Kidney tubule cell (primary cell): Measurements from ENCODE around the gene SRPRB.

Experiments used
- DNase-seq: peaks from one replicate; pipeline ENCODE4 v3.0.0-alpha.2; 2018; ENCODE audit warnings: low spot score

The SRPRB gene

DNA sequence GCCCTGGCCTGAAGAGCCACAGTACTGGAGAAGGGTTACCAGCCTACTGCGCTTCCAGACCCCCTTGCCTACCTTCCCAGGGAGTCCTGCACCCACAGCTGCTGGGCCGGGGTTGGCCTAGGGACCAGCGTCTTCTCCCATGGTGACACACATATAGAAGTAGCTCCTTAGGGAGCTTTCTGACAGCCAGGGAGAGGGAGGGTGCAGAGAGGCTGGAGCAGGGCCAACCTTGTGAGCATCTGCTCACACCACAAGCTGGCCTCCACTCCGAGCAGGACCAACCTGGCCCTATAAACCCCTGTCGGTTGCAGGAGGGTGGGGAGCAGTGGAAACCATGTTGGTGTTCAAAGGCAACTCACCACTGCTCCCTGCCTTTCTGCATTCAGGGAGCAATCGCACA lies 35.2 kb downstream of the SRPRB start:
- DNase-seq = no peak

DNA sequence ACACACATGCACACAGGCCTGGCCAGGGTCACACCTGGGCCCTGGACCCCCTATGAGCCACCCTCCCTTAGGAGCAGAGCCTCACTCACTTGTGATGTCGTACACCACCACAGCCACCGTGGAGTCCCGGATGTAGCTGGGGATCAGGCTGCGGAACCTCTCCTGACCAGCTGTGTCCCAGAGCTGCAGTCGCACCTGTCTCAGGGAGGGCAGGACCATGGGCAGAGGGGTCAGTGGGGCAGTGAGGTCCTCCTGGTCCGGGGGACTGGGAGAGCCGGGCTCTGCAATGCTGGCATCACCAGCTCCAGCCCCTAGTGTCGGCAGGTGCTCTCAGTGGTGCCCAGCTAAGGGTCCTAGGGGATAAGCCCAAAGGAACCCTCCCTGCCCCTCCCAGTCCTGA lies 35.6 kb downstream of the SRPRB start:
- DNase-seq = no peak

DNA sequence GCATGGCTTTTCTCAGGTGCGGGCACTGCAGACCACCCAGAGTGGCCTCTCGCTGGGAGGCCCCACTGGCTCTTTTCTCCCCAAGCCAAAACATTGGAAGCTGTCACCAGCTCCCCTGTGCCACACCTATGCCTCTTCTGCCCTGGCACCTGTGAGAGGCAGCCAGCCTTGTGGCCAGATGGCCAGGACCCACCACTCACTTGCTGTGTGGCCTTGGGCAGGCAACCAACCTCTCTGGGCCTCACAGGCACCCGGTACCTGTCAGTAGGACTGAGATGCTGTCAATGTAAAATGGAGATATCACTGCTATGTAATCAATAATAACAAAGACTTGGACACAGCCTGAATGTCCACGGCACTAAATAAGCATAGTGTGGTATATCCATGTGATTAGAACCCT lies 36.5 kb downstream of the SRPRB start:
- no peak for DNase-seq

DNA sequence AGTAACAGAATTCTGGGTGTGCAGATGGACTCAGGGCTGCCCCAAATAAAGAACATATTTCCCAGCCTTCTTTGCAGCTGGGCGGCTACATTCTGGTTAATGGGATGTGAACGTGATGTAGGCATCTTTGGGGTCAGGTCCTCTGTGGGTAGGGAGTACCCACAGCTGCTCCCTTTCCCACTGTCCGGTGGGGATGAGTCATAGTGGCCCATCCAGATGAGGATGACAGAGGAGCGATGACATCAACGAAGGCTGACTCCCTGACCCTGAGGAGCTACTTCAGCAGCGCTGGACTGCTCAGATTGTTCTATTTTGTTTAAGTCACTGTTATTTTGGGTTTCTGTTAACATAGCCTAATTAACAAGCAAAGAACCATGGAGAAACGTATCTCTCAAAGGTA lies 38.0 kb downstream of the SRPRB start:
- DNase-seq = peak; percentile 51

DNA sequence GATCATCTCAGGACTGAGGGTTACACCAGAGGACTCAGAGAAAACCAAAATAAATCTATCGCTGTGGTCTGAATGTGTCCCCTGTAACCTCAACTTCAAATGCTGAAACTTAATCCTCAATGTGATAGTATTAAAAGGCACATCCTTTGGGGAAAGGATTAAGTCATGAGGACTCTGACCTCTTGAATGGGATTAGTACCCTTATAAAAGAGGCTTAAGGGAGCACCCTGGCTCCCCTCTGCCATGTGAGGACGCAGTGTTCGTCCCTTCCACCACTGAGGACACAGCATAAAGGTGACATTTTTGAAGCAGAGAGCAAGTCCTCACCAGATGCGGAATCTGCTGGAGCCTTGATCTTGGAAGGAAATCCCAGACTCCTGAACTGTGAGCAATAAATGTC lies 39.5 kb downstream of the SRPRB start:
- no peak for DNase-seq

DNA sequence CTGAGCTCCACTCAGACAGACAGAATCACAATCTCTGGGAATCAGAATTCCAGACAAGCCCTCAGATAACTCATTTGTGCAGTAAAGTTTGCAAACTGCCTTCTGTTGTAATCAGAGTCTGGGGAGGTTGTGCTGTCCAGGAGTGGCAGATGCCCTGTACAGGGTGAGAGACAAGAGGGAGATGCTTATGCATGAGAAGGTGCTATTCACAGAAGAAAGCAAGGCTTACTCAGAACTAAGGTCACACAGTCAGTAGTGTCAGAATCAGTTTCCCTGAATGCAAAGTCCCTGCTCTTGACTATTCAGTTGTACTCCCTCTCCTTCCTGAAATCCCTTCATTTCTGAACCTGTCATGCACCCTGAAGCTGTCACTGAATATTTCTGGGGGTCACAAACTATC lies 43.7 kb downstream of the SRPRB start:
- DNase-seq = no peak

DNA sequence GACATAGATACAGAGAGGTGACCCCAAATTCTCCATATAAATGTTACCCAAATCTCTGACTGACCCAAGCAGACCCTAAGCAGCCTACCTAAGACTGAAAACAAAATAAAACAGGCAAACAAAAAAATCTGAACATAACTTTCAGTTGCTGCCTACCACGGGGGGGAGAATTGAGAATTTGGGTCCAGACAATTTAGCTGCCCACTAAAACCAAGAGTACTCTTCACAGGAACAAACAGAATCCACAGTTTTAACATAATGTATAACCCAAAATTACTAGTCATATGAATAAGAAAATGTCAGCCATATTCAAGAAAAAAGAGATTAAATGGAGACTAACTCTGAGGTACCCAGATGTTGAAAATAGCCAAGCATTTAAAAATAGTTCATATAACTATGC lies 44.4 kb downstream of the SRPRB start:
- no peak for DNase-seq

DNA sequence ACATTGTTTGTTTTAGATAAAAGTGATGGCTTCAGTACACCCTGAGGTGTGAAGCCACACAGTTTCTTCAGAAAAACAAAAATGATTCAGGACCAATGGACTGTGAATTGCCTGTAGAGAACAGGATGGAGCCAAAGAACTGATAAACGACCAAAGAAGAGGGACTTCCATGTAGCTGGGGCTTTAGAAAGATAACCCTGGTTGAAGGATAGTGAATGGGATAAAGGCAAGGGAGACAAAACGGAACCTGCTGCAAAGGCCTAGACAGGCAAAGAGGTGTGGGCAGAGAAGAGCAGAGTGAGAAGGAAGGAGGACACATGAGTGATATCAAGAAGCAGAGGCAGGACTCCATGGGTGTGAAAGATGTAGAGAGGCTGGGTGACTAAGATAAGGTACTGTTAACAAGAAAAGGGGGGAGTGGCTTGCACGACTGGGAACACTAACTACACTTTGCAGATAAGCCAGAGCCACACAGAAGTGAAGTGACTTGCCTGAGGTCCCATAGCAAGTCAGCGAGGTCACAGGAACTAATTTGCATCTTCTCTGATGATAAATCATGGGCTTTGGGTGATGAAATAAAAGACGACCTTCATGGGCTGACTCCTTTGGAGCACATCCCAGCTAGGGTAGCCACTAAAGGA lies 45.8 kb downstream of the SRPRB start:
- no peak for DNase-seq

DNA sequence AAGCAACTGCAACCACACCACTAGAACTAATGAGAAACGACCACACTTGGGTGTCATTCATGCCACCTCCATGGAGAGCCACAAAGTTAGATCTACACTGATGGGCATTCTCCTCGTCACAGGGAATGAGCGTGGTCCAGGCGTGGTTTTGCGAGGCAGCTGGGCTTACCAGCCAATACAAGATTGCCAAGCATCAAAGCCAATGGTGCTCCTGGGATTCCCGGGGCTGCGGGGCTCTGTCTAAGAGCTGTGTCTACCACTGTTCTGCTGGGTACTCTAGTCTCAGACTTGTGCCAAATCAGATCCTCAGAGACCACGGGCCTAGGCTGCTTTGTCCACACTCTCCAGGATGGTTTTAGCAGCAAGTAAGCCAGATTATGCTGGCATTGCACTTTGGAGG lies 46.3 kb downstream of the SRPRB start:
- DNase-seq = no peak

DNA sequence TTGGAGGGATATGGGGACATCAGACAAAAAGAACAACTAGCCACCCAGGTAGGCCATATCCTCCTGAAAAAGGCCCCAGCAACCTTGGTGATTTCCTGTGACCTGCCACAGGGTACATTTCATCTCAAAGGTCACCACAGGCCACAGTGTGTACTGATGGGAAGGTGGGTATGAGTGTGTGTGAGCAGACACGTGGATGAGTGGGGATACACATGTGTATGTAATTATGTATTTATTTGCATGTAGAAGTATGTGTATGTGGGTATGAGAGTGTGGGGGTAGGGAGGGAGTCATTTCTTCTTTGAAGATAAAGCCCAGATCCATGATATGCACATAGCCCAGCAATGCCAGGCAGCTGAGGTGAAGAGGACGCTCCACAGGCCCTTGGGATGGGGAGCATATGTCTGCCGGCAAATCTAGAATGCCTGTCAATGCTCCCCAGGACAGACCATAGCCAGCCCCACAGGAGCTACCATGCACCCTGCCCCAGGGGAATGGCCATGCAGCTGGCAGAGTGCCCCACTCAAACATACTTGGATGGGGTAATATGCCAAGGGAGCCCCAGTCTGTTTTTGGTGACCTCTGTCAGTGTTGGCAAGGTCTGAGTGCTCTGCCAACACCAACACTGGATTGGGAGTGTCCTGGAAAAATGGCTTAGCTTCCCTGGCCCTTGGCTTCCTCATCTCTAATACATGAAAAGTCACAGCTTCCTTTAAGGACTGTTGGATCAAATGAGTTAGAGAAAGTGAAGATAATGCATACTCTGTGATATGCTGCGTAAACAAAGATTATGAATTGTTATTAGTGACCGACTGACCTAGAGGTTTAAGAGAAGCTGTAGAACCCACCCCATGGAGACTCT lies 47.7 kb downstream of the SRPRB start:
- DNase-seq = no peak

DNA sequence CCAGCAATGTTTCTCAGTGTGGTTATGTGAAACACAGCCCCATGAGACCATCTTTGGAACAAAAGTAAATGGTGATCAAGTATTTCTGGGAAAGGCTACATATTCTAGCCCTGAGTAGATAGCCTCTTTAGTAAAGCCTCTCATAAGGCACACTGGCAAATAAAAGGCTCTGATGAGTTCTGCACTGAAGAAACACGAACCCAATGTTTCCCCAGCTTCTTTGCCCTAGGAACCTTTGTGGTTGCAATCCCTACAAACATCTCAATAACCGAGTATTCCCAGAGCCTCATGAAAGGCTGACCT lies 48.3 kb downstream of the SRPRB start:
- no peak for DNase-seq

DNA sequence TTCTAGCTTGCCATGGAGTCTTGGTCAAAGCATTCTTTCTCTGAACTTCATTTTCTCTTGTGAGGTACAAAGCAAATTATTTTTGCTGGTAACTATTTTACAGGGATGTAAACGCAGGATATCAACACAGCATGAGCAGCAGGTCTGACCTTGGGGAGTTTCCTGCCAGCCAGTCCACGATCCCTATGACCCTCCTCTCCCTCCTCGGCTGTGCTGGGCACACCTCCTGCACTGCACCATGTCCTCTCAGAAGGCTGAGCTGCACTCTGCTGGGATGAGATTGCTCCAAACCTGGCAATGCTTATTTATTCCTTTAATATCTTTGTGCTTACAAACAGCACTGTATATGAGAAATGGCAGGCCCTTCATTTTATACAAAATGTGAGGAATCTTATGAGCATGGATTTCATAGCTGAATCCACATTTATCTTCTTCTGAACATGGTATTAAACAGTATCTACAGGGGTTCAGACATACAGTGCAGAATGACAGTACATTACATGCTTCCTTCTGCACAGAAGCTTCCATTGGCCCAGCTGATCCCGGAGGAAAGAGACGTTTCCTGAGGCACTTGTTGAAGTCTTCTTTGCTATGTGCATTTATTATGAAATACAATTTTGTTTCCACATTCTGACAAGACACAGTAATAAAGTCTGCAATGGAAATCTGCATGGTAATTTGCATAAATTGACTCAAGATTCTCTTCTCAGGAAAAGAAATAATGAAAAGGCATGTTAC lies 48.8 kb downstream of the SRPRB start:
- DNase-seq = no peak

DNA sequence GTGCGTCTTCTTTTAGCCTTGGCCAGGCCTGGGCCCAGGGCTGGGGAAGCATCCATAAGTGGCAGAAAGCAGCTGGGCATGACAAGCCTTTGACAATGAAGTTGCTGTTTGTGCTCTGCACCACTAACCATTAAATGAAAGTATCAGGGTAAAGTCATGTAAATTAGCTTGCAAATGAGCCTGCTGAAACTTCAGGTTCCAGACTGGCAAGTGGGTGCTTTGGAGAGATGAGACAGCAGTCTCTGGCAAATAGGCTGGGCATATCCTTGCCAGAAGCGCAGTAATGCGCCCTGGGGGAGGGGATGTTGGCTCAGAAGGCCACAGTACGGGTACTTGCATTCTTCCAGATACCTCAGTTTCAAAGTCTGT lies 49.4 kb downstream of the SRPRB start:
- no peak for DNase-seq

DNA sequence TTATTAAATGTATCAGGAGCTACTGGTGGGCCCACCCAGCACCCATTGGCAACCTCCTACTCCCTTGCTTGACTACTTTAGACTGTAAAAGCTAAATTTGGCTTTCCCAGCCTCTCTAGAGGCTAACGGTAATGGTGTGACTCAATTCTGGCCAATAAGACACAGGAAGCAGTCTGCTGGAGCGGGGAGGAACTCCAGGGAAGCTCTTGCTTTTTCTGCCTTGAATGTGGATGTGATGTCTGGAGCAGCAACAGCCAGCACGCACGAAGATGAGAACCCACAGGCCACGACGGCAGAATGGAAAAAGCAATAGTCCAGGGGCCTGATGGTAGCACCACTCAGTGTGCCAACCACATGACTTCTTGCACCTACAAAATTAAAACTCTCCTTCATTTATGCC lies 50.2 kb downstream of the SRPRB start:
- DNase-seq = no peak

DNA sequence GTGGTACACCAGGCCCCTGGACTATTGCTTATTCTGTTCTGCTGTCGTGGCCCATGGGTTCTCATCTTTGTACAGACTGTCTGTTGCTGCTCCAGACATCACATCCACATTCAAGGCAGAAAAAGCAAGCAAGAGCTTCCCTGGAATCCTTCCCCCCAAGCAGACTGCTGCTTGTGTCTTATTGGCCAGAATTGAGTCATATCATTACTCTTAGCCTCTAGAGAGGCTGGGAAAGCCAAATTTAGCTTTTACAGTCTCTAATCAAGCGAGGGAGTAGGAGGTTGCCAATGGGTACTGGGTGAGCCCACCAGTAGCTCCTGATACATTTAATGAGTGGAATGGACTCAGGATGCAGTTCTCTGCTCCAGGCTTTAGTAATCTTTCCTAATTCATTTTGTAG lies 50.7 kb downstream of the SRPRB start:
- DNase-seq = no peak

DNA sequence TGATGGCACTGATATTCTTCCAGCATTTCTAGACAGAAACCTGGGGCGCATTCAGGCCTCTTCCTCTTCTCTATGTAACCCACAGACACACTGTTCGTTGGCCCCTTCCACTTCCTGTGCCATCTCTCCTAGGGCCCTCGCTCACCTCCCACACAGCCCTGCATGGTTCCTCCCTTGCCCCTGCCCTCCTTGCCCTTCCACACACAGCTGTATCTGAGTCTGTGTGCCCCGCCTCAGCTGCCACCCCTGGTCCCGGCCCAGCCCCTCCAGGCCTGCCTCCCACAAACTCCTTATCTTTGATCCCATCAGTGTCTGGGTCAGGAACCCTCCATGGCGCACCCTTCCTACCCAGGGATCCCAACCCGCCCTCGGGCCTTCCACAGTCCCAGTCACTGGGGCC lies 52.2 kb downstream of the SRPRB start:
- DNase-seq = no peak

DNA sequence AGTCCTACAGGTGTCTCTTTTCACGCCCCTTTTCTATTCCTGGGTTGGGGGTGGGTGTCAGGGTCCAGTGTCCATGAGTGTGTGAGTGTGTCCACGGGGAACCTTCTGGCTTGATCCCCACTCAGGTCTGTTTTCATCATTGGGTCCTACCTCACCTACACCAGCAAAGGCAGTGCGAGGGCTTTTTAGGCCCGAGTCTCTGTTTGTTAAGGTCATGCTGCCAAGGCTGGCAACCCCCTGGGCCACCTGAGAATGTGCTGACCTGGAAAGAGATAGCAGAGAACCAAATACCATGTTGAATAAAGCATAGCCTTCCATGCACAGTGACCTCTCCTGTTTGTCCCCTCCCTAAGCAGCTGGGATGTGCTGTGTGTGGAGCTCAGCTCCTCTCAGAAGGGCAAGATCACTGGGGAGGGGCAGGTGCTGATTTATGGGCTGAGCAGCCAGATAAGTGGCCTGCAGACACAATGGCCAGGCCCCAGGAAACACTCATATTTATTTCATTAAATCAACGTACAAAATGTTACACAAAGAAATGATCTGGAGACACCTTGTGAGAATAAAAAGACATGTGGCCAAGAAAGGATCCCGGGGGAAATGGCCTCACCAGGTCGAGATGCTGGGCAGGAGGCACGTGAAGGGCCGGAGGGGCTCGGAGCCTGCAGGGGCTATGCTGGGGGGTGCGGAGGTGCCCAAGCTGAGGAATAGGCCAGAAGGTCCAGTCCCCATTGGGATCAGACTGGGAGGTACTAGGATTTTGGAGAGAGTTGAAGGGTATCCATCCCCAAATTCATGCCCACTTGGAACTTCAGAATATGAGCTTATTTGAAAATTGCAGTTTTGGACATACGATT lies 54.0 kb downstream of the SRPRB start:
- no peak for DNase-seq

DNA sequence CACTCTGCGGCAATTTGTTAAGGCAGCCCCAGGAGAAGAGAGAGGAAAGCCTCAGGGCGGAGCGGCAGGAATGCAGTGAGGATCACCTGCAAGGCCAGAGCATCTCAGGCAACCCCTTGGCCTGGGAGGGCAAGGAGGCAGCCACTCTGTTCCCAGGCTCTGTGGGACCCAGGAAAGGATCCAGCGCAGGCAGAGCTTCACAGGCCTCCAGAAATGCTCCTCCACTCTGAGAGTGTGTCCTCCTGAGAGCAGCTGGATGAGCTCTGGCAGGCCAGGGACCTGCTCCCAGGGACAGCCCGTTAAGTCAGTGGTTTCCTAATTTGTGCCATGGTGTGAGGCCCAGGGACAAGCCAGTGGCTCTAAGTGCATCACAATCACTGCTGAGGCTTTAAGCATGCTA lies 54.9 kb downstream of the SRPRB start:
- no peak for DNase-seq

DNA sequence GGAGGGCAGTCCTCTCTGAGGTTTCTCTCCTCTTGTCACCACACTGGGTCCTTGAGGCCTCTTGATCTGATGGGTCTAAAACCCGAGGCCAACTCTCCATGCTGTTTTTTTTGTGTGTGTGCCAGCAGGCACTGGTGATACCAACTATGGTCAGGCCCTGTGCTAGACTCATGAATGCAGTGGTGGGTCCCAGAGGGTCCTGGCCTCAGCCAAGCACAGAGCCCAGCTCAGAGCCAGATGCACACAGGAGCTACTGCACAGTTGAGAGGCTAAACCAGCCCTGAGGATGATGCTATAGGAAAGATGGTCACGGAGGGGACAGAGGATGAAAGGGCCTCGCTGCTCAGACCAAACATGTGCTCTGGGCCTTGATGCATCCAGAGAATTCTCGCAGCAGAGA lies 56.5 kb downstream of the SRPRB start:
- DNase-seq = no peak

DNA sequence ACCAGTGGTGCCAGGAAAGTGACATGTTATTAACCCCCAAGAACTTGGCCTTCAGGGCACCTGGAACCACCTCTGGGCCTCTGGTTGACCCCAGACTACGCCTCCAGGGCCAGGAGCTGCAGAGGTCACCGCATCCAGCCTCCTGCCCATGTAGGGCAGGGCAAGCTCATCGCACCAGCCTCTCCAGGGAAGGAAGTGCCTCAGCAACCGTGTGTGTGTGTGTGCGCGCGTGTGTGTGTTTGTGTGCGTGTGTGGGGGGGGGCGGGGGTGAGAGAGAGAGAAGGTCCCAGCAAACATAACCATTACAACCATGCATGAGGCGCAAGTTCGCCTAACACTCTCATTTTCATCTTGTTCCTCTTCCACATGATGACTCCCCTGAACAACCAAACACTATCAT lies 58.3 kb downstream of the SRPRB start:
- no peak for DNase-seq

DNA sequence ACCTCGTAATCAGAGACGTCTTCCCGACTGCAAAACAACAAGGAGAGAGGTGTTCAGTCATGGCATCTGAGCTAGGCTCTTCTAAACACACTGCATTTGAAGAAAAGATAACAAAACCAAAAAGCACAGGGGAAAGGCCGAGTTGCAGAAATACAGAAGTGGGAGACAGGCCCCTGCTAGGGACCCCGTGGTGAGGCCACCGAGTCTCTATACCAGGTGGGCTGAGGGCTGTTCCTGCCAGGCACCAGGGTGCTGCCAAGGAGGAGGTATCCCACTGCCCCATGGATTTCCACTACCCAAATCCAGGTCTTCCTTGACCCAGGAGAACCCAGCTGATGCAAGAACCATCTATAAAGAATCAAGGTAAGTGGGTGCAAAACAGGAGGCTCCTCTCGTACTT lies 59.0 kb downstream of the SRPRB start:
- DNase-seq = no peak

DNA sequence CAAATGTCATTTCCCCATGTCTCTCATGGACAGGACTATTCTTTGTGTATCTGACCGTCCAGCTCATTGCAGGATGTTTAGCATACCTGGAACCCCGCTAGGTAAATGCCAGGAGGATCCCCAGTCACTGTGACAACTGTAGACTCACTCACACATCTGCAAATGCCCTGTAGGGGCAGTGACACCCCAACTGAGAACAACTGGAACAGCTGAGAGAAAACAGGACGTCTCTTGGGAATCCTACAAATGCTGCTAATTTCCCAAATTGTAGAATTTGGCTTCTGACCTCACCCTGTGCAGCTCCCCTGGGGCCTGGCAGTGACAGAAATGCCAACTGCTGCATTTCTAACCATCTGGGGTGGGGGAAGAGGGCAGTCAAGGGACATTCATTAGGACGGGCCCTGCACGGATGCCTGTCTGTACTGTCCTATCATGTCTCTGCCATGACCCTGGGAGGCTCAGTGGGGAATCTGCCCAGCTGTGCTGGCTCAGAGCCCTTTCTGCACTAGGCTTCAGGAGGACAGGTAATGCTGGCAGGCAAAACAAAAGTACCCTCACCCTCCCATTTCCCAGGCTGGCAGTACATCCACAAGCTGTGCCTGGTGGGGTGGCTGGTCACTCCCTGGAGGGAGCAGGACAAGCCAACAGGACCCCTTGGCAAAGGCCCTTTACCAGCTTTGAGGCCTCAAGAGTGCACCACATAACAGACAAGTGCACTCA lies 59.7 kb downstream of the SRPRB start:
- no peak for DNase-seq
